ENCODE data around the gene C17orf114.
A peak's percentile ranks its signal among the peaks of the same experiment; 100 is the strongest.
"Not testable (repeated sequence)": the region's sequence is repeated elsewhere in the genome, so short reads cannot be mapped to it uniquely, and the experiment has no call there.

The C17orf114 gene

GRCh38 chr17:4802228-4802627, at the start of gene C17orf114:
TSS of gene C17orf114 (minus strand) at chr17:4802328.
- no peak for DNase-seq

DNA sequence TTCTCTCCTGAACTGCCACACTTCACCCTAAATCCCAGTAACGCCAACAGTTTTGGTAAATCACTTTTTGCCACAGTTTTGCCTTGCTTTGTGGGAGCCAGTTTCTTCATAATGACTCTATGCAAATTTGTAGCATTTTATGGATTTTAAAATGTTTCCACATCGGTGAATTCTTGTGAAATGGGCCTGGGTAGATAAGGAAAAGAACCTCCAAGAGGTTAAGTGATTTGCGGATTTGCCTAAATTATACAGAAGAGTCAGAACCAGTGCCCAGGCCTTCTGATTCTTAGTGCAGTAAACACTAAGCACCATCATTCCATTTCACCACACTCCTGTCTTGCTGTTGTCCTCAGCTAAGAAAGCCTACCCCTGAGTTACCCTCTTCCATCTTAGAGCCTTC, 49.0 kb upstream of the C17orf114 start:
- DNase-seq: no peak

DNA sequence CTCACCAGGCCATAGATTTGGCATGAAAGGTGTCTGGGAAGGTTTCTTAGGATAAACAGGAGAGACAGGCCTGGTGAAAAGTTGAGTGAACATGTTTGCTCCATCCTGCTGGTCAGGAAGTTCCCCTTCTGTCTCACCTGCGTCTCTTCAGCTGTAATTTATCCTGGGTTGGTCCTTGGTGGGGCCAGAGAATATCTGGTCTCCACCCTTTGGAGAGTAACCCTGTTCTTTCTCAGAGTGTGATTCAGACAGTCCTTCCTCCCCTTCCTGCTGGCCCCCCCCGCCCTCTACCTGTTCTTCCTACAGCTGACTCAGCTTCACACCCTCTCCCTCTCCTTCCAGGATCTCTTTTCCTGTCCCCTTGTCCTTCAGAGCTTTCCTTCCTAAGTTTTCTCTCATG, 48.1 kb upstream of the C17orf114 start:
- no peak for DNase-seq

GRCh38 chr17:4849011-4849536, 46.9 kb upstream of the C17orf114 start:
- no peak for DNase-seq

GRCh38 chr17:4846635-4847390, 44.7 kb upstream of the C17orf114 start:
- DNase-seq: no peak

GRCh38 chr17:4845118-4845517, 43.0 kb upstream of the C17orf114 start:
- DNase-seq: no peak

DNA sequence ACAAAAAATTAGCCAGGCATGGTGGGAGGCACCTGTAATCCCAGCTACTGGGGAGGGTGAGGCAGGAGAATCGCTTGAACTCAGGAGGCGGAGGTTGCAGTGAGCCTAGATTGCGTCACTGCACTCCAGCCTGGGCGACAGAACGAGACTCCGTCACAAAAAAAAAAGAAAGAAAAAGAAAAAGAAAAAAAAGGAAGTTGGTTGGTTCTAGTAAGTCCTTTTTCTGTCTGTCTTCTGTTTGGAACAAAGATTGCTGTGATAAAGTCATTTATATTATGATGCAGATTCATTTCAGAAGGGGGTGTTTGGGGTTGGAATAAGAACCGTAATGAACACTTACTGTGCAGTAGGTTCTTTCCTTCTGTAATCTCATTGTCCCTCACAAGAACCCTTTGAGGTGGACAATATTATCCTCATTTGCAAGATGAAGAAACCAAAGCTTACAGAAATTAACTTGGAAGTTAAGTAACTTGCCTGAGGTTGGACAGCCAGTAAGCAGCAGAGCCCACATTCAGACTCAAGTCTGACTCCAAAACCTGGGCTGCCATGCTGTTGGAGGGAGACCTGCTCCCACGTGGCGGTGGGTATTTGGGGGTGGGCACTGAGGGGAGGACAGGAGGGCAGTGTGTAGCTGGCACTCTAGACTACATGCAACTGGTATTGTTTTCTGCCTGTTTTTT, 41.3 kb upstream of the C17orf114 start:
- no peak for DNase-seq

- no peak for DNase-seq
Observed at GRCh38 chr17:4842376-4842775, 40.2 kb upstream of the C17orf114 start.

- DNase-seq: no peak
Observed at GRCh38 chr17:4840893-4841242, 38.7 kb upstream of the C17orf114 start.

- DNase-seq: peak; percentile 37
Observed at GRCh38 chr17:4839965-4840892, 38.1 kb upstream of the C17orf114 start.

DNA sequence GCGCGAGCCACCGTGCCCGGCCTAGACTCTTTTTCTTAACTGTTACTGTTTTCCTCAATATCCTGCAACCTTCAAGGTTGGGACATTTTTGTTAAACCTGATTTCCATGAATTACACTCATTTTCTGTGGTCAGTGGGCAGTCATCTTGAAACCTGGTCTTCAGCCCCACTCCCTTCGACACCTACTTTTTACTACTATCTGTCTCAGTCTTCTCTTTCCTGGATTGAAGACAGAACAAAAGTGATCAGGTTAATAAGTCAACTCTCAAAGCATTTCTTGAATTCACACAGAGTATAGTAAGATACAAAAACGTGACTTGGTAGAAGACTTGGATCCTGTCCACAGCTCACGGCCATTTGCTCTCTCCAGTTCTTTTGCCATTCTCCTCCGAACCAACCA, 37.1 kb upstream of the C17orf114 start:
- DNase-seq: no peak

GRCh38 chr17:4838309-4838785, 36.2 kb upstream of the C17orf114 start:
- no peak for DNase-seq

GRCh38 chr17:4837471-4838308, 35.6 kb upstream of the C17orf114 start:
- DNase-seq: no peak

- no peak for DNase-seq
Observed at GRCh38 chr17:4836221-4836620, 34.1 kb upstream of the C17orf114 start.

GRCh38 chr17:4834681-4835020, 32.5 kb upstream of the C17orf114 start:
- no peak for DNase-seq

DNA sequence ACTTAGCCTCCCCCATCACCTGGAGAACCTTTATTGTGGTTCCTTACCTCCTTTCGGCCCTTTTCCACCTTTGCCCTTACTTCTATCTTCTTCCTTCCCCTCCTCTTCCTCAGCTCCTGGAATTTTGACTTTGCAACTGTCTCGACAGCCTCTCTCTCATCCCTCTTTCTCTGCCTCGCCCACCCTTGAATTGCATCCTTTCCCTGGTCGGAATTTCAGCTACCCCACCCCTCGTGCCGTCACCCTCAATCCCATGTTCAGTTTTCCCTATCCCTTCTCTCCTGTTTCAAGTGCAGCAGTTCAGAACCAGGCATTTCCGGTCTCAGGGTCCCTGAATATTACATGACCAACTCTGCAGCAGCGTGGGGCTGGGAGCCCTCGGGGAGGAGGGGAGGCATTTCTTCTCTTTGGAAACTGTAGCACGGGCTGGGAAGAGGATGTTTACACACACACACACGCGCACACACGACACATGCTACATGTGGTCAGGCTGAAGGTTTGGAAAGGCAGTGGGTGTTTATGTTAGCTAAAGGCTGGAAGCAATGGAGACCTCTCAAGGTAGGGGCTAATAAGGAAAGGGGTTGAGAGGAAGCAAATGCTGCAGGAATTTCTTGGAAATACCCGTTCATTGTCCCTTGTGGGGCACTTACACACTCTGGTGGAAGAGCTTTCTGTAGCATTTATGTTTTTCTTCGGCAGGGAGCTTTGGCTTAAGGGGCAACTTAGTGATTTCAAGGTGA, 32.0 kb upstream of the C17orf114 start:
- DNase-seq: peak; percentile 25

GRCh38 chr17:4833178-4833940, 31.2 kb upstream of the C17orf114 start, which contains the start of gene MINK1:
TSS of gene MINK1 (plus strand) at chr17:4833340. CDS start at chr17:4833584, 244 bp downstream.
- peak; percentile 97 for DNase-seq

GRCh38 chr17:4832829-4833177, 30.7 kb upstream of the C17orf114 start:
- DNase-seq: not testable (repeated sequence)

- DNase-seq: no peak
Observed at GRCh38 chr17:4827399-4827798, 25.3 kb upstream of the C17orf114 start.

GRCh38 chr17:4823373-4824089, 21.4 kb upstream of the C17orf114 start:
- no peak for DNase-seq
